Left lobe of liver (tissue), 2 donors: ENCODE results near the gene ARMH2. TPM values are rescaled to one million over a fixed set of nuclear protein-coding genes. Genes with fewer than 3 reads are reported as not detected.

Experiments
- ATAC-seq: fragments of 200-7000 bp; cut with Tn5 transposase; one replicate; pipeline ENCODE4 v1.9.1; 2020; ENCODE audit warnings: mild to moderate bottlenecking, moderate library complexity
- DNase-seq: peaks from one replicate; pipeline ENCODE4 v3.0.0-alpha.2; 2020; ENCODE audit warnings: low spot score
- total RNA-seq: library from RNA; stranded (reverse); gene quantifications from one replicate; pipeline ENCODE4 v1.2.1, GENCODE V29; 2021
- donor health status: DM: no; HTN: no; CAD: no; lungs with moderate emphysema.
- donor health status: DM: no; HTN: yes; CAD: no.

Gene ARMH2
- total RNA-seq, 1 donor from 2014 or later = not detected

- peak; percentile 20 for ATAC-seq
- no peak for DNase-seq
Measured at GRCh38 chr6:24821860-24822444, 23.2 kb upstream of the ARMH2 start.

- DNase-seq = no peak
- no peak for ATAC-seq
Measured at GRCh38 chr6:24818346-24818745, 19.6 kb upstream of the ARMH2 start.

GRCh38 chr6:24809728-24810127 is 11.0 kb upstream of the ARMH2 start:
- ATAC-seq (peak; percentile 43), DNase-seq (no peak)

GRCh38 chr6:24807584-24807983 is 8.9 kb upstream of the ARMH2 start:
- DNase-seq (no peak), ATAC-seq (no peak)

DNA sequence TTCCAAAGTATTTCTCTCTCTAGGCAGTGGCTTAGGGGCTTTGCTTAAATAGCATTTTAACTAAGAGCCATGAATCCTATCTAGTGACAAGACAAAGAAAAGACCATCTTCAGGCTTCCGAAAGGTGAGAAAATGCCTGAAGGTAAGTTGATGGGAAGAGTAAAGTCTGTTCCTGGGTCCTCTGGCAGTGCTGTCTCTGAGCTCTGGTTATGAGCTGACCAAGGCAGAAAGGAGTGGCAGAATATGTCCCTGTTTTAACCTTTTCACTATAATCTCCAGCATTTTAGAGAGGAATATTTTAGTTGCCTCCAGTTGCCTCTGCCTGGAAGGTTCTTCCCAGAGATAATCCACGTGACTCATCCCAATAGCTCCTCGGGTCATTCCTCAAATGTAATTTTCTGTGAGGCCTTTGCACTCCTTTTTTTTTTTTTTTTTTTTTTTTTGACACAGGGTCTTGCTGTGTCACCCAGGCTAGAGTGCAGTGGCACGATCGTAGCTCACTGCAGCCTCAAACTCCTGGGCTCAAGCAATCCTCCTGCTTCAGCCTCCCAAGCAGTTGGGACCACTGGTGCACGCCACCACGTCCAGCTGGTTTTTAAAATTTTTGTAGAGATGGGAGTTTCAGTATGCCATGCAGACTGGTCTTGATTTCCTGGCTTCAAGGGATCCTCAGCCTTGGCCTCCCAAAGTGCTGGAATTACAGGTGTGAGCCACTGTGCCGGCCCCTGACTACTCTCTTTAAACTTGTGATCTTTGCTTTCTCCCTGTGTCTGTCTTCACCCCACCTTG is 3.7 kb upstream of the ARMH2 start:
- no peak for ATAC-seq

GRCh38 chr6:24799541-24799915 is 811 bp upstream of the ARMH2 start:
- ATAC-seq = no peak
- no peak for DNase-seq

More for the DNA sequence above, 3.7 kb upstream of the ARMH2 start:
- no peak for DNase-seq

DNA sequence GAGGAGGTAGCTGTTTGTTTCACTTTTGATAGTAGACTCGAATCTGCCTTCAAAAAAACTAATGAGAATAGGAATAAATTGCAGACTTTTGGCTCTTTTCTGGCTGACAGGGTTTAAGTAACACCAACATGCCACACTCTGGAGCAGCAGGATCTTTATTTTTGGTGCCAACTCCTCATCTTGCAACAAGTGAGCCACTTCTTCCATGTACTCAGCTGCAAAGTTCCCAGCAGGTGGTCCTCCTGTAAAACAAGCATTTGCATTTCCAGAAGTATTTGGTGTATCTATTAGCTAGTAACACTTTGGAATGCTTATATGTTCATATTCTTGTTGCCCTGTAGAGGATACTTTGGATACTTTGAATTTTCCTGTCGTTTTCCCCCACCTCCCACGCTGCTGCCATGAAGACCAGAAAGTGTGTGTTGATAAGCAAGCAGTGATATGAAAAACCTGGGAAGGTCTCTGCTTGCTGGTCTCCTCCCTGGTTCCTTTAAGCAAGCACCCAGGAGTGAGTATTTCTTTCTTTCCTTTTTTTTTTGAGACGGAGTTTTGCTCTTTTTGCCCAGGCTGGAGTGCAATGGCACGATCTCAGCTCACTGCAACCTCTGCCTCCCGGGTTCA is 1.0 kb downstream of the ARMH2 start:
- ATAC-seq = no peak
- DNase-seq = no peak

DNA sequence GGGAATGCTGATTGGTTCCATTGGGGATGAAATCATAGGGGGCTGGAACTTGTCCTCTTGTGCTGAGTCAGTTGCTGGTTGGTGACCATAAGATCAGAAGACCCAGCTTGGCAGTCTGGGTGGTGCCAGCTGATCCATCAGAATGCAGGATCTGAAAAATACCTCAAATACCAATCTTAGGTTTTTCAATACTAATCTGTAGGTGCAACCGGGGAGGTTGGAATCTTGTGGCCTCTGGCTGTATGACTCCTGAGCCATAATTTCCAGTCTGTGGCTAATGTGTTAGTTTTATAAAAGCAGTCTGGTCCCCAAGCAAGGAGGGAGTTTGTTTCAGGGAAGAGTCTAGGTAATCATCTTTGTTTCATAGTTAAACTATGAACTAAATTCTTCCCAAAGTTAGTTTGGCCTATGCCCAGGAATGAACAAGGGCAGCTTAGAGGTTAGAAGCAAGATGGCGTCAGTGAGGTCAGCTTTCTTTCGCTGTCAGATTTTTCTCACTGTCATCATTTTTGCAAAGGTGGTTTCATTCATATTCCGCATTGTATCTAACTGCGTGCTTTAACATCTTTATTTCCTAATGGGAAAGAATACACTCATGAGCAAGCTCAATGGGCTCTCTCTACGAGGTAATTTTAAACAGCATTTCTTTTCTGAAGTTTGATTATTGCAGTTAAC is 2.0 kb downstream of the ARMH2 start:
- DNase-seq (no peak), ATAC-seq (no peak)

DNA sequence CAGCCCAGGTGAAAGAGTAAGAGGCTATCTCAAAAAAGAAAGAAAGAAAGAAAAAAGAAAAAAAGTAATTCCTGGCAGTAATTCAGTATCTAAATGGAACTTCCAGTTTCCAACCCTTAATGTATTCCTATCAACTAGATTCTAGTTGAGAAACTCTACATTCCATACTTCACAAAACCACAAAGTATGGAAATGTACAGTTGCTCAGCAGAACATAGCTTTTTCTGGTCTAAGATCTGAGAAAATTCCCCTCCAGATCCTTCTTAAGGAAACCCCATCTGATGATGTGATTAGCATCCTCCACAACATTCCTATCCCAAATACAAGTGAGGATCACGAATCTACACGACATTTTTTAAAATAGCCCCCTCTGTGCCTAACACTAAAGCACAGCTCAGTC is 3.6 kb downstream of the ARMH2 start:
- DNase-seq (no peak), ATAC-seq (no peak)

GRCh38 chr6:24788031-24788665 is 10.6 kb downstream of the ARMH2 start:
- ATAC-seq = no peak
- no peak for DNase-seq

DNA sequence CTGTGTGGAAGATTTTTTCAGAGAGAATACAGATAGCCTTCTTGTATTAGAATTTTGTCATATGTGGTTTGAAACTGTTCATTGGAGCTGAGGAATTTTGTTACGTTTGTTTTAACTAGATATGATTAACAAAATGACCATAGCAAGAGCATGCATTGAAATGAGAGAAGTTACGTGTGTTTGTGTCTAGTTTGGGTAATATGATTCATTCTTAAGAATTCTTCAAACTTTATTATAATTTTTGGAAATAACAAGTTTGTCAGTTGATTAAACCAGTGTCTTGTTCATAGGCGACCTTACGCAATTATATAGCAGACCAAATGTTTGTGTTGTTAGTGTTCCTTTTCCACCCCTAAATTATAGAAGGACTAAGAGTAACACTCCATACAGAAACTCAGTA is 18.5 kb downstream of the ARMH2 start:
- ATAC-seq (no peak), DNase-seq (no peak)

DNA sequence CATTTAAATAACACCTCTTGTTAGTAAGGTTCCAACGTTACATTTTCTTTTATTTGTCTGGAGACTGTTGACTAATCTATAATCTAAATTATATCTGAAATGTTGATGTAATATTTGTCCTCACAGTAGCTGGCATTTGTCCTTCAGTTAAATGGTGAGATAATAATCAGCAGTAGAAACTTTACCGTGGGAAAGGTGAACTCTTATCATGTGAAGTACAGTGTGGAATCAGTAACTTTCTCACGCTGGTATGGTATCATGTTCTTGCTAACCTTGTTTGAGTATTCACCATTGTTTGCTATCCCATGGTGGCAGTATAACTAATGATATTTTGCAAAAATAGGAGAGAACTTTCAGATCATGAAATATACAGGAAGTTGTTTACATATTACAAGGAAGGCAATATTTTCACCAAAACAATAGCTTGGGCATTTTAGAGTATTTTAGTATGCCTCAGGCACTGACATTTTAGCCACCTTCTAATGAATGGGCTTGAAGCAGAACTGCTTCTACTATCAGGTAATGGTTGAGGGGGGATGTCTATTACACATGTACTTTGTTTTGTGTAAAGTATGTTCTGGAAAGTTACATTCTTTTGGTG is 19.2 kb downstream of the ARMH2 start:
- no peak for ATAC-seq

GRCh38 chr6:24778878-24779277 is 19.8 kb downstream of the ARMH2 start:
- no peak for ATAC-seq
- no peak for DNase-seq

More for the DNA sequence above, 19.2 kb downstream of the ARMH2 start:
- DNase-seq = no peak

GRCh38 chr6:24778121-24778520 is 20.6 kb downstream of the ARMH2 start:
- no peak for DNase-seq
- no peak for ATAC-seq

DNA sequence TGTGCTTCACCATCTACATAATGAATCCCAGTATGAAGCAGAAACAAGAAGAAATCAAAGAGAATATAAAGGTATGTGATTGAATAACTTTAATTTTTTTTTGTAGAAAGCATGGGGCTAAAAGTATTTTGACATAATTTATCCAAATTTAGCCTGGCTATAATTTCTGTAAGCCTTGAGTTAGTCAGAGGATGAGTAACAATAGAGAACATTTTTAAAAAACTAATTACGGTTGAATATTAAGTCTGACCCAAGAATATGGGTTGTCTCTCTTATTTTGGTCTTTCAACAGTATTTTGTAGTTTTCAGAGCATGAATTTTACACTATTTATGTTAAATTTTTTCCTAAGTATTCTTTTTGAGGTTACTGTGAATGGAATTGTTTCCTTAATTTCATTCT is 21.5 kb downstream of the ARMH2 start:
- ATAC-seq (no peak), DNase-seq (no peak)

DNA sequence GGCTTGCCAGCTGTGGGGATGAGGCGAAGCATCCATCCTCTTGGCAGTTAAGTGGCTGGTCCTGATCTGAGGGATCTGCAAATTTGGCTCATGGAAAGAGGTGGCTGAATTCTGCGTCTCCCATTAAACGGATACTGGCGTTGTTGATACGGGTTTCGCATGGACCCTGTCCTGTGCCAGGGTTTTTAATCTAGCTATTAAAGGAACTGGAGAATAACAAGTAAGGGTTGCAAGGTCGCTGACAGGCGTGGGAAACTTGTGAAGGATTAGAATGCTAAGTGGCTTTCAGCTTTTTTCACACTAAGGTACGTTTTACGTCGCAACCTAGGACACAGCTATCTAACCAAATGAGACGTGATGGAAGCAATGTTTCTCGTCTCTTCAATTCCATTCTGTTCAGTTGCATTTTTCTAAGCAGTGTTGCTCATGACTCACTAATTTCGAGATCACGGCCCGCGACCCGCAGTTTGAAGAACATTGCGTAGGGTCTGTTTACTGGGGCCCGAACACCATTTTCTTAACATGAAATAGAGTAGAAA is 23.1 kb downstream of the ARMH2 start:
- ATAC-seq = peak; percentile 43
- no peak for DNase-seq

DNA sequence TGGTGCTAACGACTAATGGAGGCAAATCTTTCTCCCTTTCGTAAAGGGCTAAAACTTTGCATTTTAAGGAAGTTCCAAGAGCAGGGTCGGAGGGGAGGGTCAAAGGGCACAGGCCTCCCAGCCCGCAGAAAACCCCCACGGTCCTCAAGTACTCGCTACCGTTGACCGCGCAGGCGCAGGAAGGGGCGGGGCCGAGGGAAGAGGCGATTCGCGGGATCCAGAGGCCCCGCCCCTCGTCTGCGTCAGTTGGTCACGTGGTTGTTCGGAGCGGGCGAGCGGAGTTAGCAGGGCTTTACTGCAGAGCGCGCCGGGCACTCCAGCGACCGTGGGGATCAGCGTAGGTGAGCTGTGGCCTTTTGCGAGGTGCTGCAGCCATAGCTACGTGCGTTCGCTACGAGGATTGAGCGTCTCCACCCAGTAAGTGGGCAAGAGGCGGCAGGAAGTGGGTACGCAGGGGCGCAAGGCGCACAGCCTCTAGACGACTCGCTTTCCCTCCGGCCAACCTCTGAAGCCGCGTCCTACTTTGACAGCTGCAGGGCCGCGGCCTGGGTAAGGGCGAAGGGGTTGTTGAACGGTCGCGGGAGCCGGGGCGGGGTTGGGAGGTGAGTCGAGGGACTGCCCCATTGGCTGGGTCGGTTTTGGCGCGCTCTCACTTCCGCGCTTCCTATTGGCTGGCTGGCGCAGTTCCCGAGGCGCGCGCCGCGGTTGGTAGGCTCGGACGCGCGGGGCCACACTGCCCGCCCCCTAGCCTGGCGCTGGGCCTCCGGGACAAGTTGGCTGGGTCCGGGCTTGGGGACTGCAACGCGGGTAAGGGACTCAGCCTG is 23.8 kb downstream of the ARMH2 start, which contains the start of gene GMNN:
Gene GMNN, plus strand, starts transcription at position 242 of the 824 bp plus-strand sequence. CDS start 2,310 bp downstream, outside the sequence.
- ATAC-seq (peak; percentile 94), DNase-seq (peak; percentile 99)

DNA sequence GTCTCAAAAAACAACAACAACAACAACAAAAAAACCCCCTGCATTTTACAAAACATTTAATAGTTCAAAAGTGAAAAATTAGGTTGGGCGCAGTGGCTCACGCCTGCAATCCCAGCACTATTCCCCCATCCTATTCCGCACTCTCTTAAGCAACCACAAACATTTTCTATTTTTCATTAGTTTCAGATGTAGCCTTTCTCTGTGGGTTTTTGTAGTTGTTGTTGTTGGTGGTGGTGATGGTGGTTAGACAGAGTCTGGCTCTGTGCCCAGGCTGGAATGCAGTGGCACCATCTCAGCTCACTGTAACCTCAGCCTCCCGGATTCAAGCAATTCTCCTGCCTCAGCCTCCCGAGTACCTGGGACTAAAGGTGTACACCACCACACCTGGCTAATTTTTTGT is 30.4 kb downstream of the ARMH2 start:
- DNase-seq (no peak), ATAC-seq (no peak)

DNA sequence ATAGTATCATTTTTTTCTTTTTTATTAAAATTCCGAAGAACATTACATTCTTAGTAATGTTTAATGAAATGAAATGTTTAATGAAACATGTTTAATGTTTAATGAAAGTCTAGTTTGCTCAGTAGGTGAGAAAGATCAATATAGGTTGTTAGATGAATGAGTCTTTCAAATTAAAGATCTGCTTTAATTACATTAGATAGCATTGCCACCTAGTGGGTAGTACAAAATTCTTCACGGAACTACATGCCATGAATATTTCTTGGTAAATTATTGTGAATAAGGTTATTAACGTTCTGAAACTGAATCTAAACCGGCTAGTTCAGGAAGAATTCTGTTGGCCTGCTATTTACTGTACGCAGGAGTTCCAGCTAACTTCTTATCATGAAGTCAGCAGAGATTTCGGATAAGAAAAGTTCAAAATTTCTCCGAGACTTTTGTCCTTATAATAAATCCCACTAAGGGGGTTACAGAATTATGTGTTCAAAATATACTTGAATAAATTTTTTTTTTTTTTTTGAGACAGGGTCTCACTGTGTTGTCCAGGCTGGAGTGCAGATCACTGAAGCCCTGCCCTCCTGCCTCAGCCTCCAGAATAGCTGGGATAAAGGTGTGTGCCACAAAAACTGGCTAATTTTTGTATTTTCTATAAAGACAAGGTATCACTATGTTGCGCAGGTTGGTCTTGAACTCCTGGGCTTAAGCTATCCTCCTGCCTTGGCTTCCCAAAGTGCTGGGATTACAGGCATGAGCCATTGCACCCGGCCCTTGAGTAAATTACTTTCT is 31.8 kb downstream of the ARMH2 start:
- ATAC-seq (peak; percentile 82), DNase-seq (no peak)
